ENCODE results near the gene RNASEH2A.
A peak's percentile ranks its signal among the peaks of the same experiment; 100 is the strongest.

Gene RNASEH2A

DNA sequence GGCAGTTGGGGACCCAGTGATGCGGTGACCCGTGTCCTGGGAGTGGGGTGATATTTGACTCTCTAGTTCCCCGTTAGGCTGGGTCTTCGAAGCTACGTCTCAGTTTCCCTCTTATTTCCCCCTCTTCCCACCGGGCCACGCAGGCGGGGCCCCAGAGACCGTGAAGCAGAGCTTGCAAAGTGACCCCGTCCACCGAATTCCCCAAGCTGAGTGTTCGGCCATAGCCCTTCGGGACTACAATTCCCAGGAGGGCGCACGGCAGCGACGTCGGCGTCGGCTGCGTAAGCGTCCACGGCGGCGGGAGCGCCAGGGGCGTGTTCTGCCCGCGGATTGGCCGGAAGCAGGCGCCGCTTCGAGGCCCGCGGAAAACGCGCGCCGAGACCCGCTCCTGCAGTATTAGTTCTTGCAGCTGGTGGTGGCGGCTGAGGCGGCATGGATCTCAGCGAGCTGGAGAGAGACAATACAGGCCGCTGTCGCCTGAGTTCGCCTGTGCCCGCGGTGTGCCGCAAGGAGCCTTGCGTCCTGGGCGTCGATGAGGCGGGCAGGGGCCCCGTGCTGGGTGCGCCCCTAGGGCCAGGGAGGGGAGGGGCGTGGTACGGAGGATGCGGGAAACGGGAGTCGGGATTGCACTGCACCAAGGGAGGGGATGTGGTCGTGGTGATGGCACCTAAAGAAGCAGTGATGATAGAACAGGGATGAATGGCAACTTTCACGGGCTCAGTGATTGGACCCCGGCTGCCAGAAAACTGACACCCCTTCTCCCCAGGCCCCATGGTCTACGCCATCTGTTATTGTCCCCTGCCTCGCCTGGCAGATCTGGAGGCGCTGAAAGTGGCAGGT is at the start of gene RNASEH2A:
RNASEH2A (plus strand) TSS at position 343 of the 840 bp plus-strand sequence; CDS start at position 433, 90 bp downstream.
- peak within 1 kb of the TSS; percentile 84 for H3K4me3 ChIP-seq (ENCODE audit: low read depth, low read length)

DNA sequence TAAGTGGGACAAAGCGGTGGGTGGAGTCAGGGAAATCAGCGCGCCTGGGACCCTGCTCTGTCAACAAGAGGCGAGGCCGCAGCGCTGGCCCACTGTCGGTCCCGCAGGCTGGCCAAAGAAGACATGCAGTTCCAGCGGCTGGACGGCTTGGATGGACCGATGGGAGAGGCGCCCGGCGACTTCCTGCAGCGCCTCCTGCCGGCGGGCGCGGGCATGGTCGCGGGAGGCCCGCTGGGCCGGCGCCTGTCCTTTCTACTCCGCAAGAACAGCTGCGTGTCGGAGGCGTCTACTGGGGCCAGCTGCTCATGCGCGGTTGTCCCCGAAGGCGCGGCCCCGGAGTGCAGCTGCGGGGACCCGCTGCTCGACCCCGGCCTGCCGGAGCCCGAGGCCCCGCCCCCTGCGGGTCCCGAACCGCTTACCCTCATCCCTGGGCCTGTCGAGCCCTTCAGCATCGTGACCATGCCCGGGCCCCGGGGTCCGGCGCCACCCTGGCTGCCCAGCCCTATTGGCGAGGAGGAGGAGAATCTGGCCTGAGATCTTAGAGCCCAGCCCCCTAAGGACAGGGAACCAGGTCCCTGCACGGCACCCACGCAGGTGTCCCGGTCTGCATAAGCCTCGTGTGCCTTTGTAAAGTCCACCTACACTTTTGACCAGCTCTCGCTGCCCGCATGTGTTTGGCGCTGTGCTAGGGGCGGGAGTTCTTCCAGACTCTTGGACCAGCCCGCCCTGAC is 48.7 kb upstream of the RNASEH2A start:
- peak overlapping the region; percentile 30 for H3K4me3 ChIP-seq (ENCODE audit: low read depth, low read length)

DNA sequence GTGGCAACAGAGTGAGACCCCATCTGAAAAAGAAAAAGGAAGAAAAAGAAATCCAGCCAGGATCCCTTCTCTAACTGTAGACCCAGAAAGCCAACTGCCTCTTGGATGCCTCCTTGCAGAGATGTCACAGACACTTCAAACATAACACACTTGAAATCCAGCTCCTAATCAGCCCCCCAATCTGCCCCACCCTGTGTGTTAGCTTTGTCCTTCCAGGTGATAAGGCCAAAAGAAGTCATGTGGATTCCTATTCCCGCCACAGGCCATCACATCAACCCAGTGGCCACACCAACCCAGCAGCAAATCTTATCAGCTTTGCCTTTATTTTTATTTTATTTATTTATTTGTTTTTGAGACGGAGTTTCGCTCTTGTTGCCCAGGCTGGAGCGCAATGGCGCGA is 46.7 kb upstream of the RNASEH2A start:
- no peak overlapping the region for H3K4me3 ChIP-seq (ENCODE audit: low read depth, low read length)

DNA sequence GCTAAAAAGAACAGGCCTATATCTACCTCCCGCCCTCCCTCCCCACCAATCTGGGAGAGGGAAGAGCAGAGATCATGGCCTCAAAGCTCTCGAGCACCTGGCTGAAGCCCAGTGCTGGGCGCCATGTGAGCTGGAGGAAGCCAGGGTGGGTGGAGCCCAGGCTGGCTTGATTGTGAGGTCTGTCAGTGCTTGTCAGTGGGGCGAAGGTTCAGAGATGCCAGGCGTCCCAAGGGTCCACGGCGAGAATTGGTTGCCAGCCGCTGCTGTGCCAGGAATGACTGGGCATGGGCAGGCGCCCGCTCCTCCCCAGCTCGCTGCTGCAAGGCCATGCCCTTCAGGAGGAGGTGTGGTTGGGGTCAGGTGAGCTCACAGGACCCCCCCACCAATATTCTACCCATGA is 43.3 kb upstream of the RNASEH2A start:
- H3K4me3 ChIP-seq (ENCODE audit: low read depth, low read length) = no peak overlapping the region

DNA sequence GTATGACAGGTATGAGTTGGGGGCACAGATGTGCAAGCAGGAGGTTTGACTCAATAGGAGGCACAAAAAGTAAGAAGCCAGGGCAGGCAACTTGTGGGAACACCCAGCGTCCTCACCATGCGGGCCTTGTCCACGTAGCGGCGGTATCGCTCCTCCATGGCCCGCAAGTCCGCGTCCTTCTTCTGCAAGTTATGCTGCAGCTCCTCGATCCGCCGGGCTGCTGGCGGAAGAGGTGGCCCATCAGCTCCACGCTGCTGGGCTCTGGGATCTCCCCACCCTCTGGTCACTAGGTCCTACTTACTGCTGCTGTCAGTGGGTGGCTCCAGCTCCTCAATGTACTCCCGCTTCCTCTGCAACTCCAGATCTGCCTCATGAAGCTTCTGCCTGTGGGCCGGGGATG is 41.7 kb upstream of the RNASEH2A start:
- no peak overlapping the region for H3K4me3 ChIP-seq (ENCODE audit: low read depth, low read length)

DNA sequence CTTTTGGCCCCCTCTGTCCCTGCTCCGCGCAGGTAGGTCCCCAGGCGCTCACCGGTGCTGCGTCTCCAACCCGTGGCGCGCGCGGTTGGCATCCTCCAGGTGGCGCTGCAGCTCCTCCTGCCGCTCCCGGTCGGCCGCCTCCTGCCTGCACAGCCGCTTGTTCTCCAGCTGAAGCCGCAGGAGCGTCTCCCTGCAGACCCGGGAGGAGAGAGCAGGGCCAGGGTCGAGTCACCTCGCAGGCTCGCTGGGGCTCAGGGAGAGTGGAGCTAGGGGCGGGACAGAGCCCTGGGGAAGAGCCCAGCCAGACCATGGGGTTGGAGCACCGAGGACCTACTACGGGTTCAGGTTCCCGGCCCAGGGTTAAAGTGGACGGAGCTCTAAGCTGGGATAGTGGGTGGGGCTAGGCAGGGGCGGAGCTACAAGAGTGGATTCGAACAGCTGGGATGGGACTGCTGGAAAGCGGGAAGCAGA is 40.3 kb upstream of the RNASEH2A start:
- H3K4me3 ChIP-seq (ENCODE audit: low read depth, low read length) = peak overlapping the region; percentile 30

DNA sequence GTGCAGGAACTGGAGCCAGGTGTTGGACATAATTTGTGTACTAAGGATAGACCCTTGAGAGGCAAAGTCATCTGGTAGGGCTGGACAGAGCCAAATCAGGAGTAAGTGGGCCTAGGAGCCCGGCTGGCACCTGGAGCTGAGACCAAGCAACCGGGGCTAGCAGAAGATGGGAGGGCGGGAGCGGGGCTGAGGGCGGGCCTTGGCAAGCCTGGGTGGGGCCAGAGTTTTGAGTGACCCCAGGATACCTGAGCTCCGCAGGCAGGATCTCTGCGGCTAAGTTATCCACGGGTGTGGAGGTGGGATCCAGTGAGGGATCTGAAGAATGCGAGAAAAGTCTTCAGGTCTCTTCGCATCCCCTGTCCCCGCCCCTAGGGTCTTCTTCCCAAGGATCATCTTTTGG is 39.2 kb upstream of the RNASEH2A start:
- no peak overlapping the region for H3K4me3 ChIP-seq (ENCODE audit: low read depth, low read length)

DNA sequence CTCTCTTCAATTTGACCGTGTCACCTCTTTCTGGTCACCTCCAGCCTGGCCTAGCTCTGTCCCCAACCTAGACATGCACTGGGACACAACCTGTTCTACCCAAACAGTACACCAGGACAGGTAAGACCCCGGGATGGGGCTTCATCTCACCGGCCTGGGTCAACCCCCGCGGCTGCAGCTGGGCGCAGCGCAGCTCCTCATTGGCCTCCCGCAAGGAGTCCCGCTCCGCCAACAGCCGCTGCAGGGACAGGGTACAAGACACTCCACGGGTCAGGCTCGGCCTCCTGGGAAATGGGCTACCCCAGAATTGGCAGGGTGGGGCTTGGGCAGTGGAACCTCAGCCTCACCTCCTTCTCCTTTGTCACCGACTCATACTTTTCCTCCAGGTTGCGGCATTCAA is 38.7 kb upstream of the RNASEH2A start:
- H3K4me3 ChIP-seq (ENCODE audit: low read depth, low read length) = no peak overlapping the region

DNA sequence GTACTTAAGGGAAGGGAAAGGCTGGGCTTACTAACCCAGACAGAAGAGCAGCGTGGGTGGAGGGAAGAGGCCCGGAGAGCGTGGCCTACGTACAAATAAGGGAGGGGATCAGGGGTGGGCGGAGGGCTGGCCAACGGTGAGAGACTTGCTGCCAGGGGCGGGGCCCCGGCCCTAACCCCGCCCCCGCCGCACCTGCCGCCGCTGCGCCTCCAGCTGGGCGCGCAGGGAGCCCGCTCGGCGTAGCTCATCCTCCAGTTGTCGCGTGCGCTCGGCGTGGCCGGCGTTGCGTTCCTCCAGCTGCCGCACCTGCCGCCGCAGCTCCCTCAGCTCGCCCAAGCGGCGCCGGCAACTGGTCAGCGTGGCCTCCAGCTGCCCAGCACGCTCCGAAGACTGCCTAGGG is 36.7 kb upstream of the RNASEH2A start:
- no peak overlapping the region for H3K4me3 ChIP-seq (ENCODE audit: low read depth, low read length)

DNA sequence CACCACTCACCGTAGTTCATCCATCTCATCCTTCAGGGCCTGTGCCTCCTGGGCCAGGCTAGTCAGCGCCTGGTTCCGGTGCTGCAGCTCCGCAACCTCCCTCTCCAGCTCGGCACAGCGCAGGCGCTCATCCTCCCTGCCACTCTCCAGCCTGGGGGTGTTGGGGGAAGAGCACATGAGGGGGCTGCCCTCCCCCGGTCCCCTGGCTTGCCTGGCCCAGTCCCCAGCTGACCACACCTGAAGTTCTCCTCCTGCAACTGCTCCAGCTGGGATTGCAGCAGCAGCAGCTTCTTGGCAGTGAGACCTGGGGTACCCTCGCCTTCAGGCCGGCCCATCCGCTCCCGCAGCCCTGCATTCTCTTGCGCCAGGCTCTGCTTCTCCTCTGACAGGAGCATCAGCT is 35.5 kb upstream of the RNASEH2A start:
- H3K4me3 ChIP-seq (ENCODE audit: low read depth, low read length) = no peak overlapping the region

DNA sequence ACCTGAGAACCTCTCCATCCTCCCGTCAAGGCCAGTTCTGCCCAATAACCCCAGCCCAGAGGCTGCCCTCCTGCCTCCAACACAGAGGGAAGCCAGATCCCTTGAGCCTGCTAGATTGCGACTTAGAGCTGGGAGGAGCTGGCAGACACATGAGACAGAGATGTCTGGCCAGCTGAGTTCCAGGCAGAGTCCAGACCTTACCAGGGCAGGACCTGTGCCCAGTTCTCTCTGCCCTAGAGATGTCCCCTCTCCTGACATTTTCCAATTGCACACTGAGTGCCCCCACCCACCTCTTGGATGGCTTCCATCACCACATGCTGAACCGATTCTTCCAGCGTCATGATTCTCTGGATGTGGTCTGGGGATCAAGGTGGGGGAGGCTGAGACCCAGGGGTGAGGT is 34.1 kb upstream of the RNASEH2A start:
- no peak overlapping the region for H3K4me3 ChIP-seq (ENCODE audit: low read depth, low read length)

DNA sequence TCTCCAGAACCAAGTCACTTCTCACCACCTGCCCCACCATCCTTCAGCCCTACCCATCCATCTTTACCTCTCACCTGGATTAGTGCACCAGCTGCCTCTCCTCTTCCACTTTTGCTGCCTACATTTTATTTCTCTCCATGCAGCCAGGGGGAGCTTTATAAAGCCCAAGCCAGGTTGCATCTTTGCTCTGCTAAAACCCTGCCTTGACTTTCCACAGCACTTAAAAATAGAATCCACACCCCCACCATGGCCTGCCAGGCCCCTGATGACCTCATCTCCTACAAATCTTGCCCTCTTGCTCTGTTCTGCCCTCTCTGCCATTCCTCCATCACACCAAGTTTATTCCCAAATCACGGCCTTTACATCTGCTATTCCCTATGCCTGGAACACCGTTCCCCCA is 32.8 kb upstream of the RNASEH2A start:
- H3K4me3 ChIP-seq (ENCODE audit: low read depth, low read length) = no peak overlapping the region

DNA sequence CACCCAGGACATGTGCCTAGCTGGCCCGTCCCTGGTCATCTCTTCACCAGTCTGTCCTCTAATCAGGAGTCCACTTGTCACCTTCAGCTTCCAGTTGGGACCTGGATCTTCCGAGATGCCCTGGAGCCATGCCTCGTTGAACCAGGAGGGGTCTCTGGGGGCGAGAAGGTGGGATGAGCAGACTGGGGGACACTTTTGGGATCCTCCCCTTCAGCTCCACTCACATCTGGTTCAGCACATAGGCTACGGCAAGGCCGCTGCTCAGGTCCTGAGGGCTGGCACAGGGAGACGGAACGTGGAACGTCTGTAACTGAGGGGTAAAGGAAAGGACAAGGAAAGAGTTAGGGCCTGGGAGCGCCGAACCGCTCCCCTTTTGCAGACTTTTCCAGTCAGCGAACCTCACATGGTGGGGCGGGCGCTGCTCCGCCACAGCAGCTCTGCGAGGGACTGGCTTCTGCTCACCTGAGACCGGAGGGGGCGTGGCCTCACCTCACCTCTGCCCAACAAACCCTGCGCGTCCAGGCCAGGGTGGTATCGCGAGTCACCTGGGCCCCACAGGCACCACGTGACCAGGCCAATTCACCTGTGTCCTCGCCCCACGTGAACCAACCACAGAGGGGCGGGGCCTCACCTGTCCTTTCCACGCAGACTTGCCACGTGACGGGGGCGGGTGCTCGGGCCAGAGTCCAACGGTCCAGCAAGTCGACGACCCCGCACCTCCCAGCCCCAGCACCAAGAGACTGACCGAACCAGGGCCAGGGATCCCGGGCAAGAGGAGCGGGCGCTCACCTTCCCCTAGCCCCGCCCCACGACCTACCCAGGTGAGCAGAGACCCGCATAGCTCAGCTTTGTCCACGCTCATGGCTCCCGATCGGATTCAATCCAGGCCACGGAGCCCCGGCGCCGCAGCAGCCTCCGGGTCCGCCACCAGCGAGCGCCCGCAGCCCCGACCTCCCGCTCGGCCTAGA is 31.5 kb upstream of the RNASEH2A start, which contains the start of gene HOOK2:
HOOK2 (minus strand) TSS at position 965 of the 968 bp plus-strand sequence; CDS start at position 862, 103 bp downstream.
- H3K4me3 ChIP-seq (ENCODE audit: low read depth, low read length) = peak within 1 kb of the TSS; percentile 85

DNA sequence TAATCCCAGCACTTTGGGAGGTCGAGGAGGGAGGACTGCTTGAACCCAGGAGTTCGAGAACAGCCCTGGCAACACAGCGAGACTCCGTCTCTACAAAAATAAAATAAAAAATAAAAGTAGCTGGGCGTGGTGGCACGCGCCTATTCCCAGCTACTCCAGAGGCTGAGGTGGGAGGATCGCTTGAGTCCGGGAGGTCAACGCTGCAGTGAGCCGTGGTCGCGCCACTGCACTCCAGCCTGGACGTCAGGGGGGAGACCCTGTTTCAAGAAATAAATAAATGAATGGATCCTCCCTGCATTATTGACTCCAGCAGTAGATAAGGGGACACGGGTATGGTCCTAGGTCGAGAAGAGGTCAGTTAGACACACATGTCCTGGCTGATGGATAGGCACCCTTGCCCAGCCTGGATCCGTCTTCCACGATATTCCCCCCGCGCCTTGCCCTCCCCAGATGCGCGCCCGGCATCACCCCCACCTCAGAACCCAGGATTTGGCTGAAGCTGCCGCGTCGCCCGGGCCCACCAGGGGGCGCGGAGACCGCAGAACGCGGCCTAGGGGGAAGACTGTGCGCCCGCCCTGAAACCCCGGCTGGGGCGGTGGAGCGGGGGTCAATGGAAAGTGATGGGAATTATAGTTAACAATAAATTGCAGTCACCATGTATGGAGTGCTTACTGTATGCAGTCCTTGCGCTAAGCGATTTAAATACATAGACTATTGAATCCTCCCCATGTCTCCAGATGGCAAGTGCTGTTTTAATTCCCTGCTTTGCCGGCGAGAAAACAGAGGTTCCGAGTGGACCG is 29.0 kb upstream of the RNASEH2A start:
- peak overlapping the region; percentile 48 for H3K4me3 ChIP-seq (ENCODE audit: low read depth, low read length)

DNA sequence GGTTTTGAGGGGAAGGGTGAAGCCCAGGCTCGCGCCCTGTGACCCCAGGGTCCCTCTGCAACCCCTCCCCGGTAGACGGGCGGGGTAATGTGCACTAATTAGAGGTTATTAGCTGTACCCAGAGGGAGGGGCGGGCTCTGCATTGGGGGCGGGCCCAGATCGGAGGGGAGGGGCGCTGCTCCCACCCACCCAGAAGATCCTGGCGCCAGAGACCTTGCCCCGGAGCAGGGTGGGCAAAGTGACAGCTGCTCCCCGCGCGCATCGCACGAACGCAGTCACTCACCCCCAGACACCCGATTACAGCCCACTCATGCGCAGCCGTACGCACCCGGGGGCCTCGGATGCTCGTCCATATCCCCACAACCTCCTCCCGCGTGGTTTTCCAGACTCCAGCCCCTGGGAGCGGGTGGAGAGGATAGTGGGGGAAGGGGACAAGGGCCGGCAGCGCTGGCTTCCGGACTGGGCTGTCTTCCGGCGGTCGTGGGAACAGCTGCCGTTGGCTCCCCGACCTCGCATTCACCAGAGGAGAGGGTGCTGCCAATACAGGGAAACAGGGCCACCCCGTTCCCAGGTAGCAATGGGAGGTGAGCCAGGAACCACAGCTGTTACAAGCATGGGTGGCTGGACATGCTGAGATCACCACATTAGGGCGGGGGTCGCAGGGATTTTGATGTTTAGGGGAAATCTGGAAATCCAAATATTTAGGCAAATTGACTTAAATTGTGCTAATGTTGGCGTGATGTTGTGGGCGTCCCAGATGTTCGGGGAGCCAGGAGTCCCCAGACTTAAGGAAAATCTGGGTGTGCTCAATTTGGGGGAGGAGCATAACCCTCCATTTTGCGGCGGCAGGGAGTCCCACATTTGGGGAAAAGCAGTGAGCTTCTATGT is 28.1 kb upstream of the RNASEH2A start:
- H3K4me3 ChIP-seq (ENCODE audit: low read depth, low read length) = peak overlapping the region; percentile 51

DNA sequence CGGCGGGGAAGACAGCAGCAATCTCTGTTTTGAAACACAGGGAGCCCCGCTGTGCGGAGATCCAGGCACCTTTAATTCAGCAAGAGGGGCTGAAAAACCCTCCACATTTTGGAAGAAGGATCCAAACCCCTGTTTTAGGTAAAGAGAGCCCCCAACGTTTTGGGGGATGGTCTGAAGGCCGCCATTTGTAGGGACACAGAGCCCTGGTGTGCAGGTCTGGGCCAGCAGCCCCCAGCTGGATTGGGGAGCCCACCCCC is 27.6 kb upstream of the RNASEH2A start:
- peak overlapping the region; percentile 1 for H3K4me3 ChIP-seq (ENCODE audit: low read depth, low read length)

DNA sequence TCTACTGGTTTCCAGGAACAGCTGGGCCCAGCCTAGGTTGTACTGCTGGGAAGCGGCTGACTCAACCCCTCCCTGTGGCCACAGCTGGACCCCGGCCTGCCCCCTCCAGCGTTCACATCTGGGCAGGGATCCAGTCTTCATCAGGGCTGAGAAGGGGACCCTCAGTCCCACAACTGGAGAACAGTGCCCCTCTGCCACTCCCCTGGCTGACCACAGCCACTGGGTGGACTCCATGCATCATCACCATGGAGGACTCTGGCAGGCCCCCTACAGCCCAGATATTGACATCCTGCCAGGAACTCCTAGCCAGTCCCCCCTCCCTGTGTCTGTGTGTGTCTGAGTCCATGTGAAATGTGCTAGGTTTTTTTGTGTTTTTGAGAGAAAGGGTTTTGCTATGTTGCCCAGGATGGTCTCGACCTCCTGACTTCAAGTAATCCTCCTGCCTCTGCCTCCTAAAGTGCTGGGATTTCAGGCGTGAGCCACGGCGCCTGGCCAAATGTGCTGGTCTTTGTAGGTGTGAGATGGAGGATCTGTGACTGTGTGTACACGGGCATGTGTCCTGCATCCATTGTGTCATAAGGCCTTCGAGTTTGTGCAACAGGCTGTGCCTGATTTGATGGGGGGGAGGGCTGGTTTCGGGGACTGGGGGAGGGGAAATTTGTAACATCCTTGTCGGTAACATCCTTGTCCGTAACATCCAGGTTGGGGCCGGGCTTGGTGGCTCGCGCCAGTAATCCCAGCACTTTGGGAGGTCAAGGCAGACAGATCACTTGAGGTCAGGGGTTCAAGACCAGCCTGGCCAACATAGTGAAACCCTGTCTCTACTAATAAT is 27.0 kb upstream of the RNASEH2A start:
- no peak overlapping the region for H3K4me3 ChIP-seq (ENCODE audit: low read depth, low read length)

DNA sequence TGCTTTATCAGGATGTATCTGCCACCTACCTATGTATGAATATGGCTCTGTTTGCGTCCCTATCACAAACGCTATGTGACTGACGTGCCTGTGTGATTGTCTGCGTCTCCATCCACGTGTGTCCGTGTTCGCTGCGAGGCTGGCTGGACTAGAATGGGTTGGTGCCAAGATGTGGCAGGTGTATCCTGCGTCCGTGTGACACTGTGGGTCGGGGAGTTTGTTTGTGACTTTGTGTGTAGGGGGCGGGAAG is 24.3 kb upstream of the RNASEH2A start:
- peak overlapping the region; percentile 47 for H3K4me3 ChIP-seq (ENCODE audit: low read depth, low read length)
